GM23338 (cell line): Measurements from ENCODE around the gene ELMO3. TPM values are rescaled to one million over a fixed set of nuclear protein-coding genes. Genes with fewer than 3 reads are reported as not detected.

ENCODE experiments used
- ATAC-seq: fragments of 200-7000 bp; cut with Tn5 transposase; 3 replicates; pipeline ENCODE4 v1.9.1; 2020
- DNase-seq: peaks from one replicate; pipeline ENCODE4 v3.0.0-alpha.2; 2015; ENCODE audit warnings: low spot score
- H2AFZ ChIP-seq: fragments of 200-600 bp; sonication (generic); 2 replicates; pipeline ENCODE4 v1.8.0; 2016; ENCODE audit warnings: antibody characterized with exemption, mild to moderate bottlenecking, moderate library complexity
- H3F3A ChIP-seq: fragments of 200-600 bp; sonication (generic); replicated peaks from 2 replicates; pipeline ENCODE4 v1.8.0; 2017; ENCODE audit warnings: antibody characterized with exemption, mixed run types, low read depth
- H3K27ac ChIP-seq: fragments of 200-600 bp; sonication (generic); 2 replicates; pipeline ENCODE4 v1.6.1; 2016; ENCODE audit warnings: low read depth
- H3K27me3 ChIP-seq: fragments of 200-600 bp; sonication (generic); 2 replicates; pipeline ENCODE4 v1.8.0; 2016; ENCODE audit warnings: mild to moderate bottlenecking, mixed run types, moderate library complexity; ENCODE audit not compliant: insufficient read depth
- H3K36me3 ChIP-seq: fragments of 200-600 bp; sonication (generic); 2 replicates; pipeline ENCODE4 v1.8.0; 2016; ENCODE audit warnings: mild to moderate bottlenecking; ENCODE audit not compliant: insufficient read depth
- H3K4me1 ChIP-seq: fragments of 200-600 bp; sonication (generic); 2 replicates; pipeline ENCODE4 v1.8.0; 2016; ENCODE audit warnings: mild to moderate bottlenecking, moderate library complexity; ENCODE audit not compliant: insufficient read depth
- H3K4me2 ChIP-seq: fragments of 200-600 bp; sonication (generic); 2 replicates; pipeline ENCODE4 v1.7.1; 2017; ENCODE audit warnings: mixed run types
- H3K4me3 ChIP-seq: fragments of 200-600 bp; sonication (generic); 2 replicates; pipeline ENCODE4 v1.6.1; 2016; ENCODE audit warnings: mixed run types
- H3K79me2 ChIP-seq: fragments of 200-600 bp; sonication (generic); replicated peaks from 2 replicates; pipeline ENCODE4 v1.8.0; 2017; ENCODE audit warnings: mild to moderate bottlenecking; ENCODE audit not compliant: insufficient read depth
- H3K9me2 ChIP-seq: fragments of 200-600 bp; sonication (generic); 2 replicates; pipeline ENCODE4 v1.8.0; 2017; ENCODE audit not compliant: insufficient read depth
- H4K20me1 ChIP-seq: fragments of 200-600 bp; sonication (generic); replicated peaks from 2 replicates; pipeline ENCODE4 v1.8.0; 2017; ENCODE audit warnings: mild to moderate bottlenecking; ENCODE audit not compliant: insufficient read depth
- H3K27ac Mint-ChIP-seq: 2 replicates; pipeline ENCODE4 v1.8.0; 2020; ENCODE audit warnings: inconsistent platforms, mild to moderate bottlenecking, moderate library complexity, mixed read lengths
- H3K27me3 Mint-ChIP-seq: 3 replicates; pipeline ENCODE4 v1.8.0; 2022; ENCODE audit warnings: low read depth, mild to moderate bottlenecking, moderate library complexity, mixed read lengths, inconsistent platforms; ENCODE audit not compliant: insufficient read depth, poor library complexity
- H3K36me3 Mint-ChIP-seq: 3 replicates; pipeline ENCODE4 v1.8.0; 2021; ENCODE audit warnings: low read depth, mild to moderate bottlenecking, inconsistent platforms, moderate library complexity, mixed read lengths
- H3K4me1 Mint-ChIP-seq: 3 replicates; pipeline ENCODE4 v1.8.0; 2020; ENCODE audit warnings: mild to moderate bottlenecking, inconsistent platforms, mixed read lengths
- H3K4me3 Mint-ChIP-seq: 3 replicates; pipeline ENCODE4 v1.8.0; 2021; ENCODE audit warnings: moderate library complexity, mild to moderate bottlenecking, inconsistent platforms, mixed read lengths
- H3K9me3 Mint-ChIP-seq: 3 replicates; pipeline ENCODE4 v1.8.0; 2020; ENCODE audit warnings: moderate library complexity, mild to moderate bottlenecking, inconsistent platforms, mixed read lengths
- CREB1 ChIP-seq: fragments of 250-450 bp; sonication (Bioruptor Pico); IDR thresholded peaks from 2 replicates; pipeline ENCODE4 v1.5.0; 2020; ENCODE audit warnings: low read depth, mild to moderate bottlenecking, moderate library complexity
- EZH2 ChIP-seq: fragments of 200-600 bp; sonication (generic); IDR thresholded peaks from one replicate; pipeline ENCODE4 v1.8.0; 2017; ENCODE audit warnings: antibody characterized with exemption, mild to moderate bottlenecking, low read depth; ENCODE audit not compliant: unreplicated experiment
- EZH2phosphoT487 ChIP-seq: fragments of 200-600 bp; sonication (generic); IDR thresholded peaks from one replicate; pipeline ENCODE4 v1.8.1; 2018; ENCODE audit warnings: antibody characterized with exemption; ENCODE audit not compliant: unreplicated experiment
- JUNB ChIP-seq: IDR thresholded peaks from one replicate; pipeline ENCODE4 v1.6.1; 2016; ENCODE audit warnings: antibody characterized with exemption; ENCODE audit not compliant: unreplicated experiment
- NANOG ChIP-seq: IDR thresholded peaks from 2 replicates; pipeline ENCODE4 v1.6.1; 2016; ENCODE audit warnings: antibody characterized with exemption, borderline replicate concordance
- POLR2AphosphoS5 ChIP-seq: IDR thresholded peaks from 2 replicates; pipeline ENCODE4 v1.6.1; 2016; ENCODE audit warnings: antibody characterized with exemption, low read depth
- STAT1 ChIP-seq: IDR thresholded peaks from one replicate; pipeline ENCODE4 v1.6.1; 2016; ENCODE audit warnings: antibody characterized with exemption; ENCODE audit not compliant: unreplicated experiment
- ZNF114 ChIP-seq: fragments of 250-450 bp; sonication (Bioruptor Pico); IDR thresholded peaks from 2 replicates; pipeline ENCODE4 v1.5.0; 2020; ENCODE audit warnings: mild to moderate bottlenecking, moderate library complexity
- ZNF331 ChIP-seq: fragments of 250-450 bp; sonication (Bioruptor Pico); IDR thresholded peaks from 2 replicates; pipeline ENCODE4 v1.5.0; 2020; ENCODE audit warnings: low read depth, mild to moderate bottlenecking, moderate library complexity
- polyA plus RNA-seq: library from polyadenylated mRNA; unstranded; fragments of >200 nt; fragmentation: Nextera tagmentation; extraction: Ambion mirVana; gene quantifications from 2 replicates; pipeline ENCODE4 v1.2.1, GENCODE V29; 2016
- total RNA-seq: library from RNA; depleted of rRNA; stranded (reverse); fragments of >200 nt; shearing (Covaris generic); gene quantifications from 2 replicates; pipeline ENCODE4 v1.2.3, GENCODE V29; 2014
- TF ChIP-seq, protein P1 (sequence below), 2 experiments: fragments of 200-600 bp in 1 of 2; sonication (generic) in 1 of 2; conservative IDR thresholded peaks; 2 replicates each; pipeline versions ENCODE4 v1.5.1 to v1.6.1; 2016 to 2017; ENCODE audit warnings: antibody characterized with exemption in 2 of 2, low read depth in 2 of 2, mild to moderate bottlenecking in 2 of 2, moderate library complexity in 1 of 2
- TF ChIP-seq, protein P2 (sequence below): fragments of 250-450 bp; sonication (Bioruptor Pico); IDR thresholded peaks from 2 replicates; pipeline ENCODE4 v1.5.0; 2020; ENCODE audit warnings: mild to moderate bottlenecking, moderate library complexity
- TF ChIP-seq, protein P3 (sequence below): IDR thresholded peaks from 2 replicates; pipeline ENCODE4 v1.6.1; 2016; ENCODE audit warnings: antibody characterized with exemption
- TF ChIP-seq, protein P4 (sequence below): IDR thresholded peaks from one replicate; pipeline ENCODE4 v1.6.1; 2018; ENCODE audit warnings: antibody characterized with exemption; ENCODE audit not compliant: unreplicated experiment

The ELMO3 gene
- total and polyA plus RNA-seq, 2 experiments from 2014 or later = 4.7 to 16.2 TPM

DNA sequence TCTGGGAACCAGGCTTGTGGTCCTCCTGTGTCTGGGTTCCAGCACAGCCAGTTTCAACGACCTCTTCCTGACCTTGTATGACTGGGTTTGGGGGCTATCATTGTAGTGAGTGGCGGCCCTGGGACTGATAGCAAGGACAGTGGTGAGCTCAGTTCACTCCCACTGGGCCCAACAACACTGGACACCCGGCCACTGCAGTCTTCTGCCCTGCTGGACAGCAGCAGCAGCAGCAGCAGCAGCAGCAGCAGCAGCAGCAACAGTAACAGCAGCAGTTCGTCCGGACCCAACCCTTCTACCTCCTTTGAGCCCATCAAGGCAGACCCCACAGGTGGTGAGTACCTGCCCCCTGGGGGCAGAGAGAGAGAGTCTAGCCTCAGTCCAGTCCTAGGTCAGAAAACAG lies 3.3 kb upstream of the ELMO3 start:
- no peak overlapping the region for H3K4me3 ChIP-seq
- no peak for DNase-seq
- no peak overlapping the region for H3K4me2 ChIP-seq
- Mint-ChIP-seq H3K27me3 (peaks cover 18% of the 10 kb centered on the region), H3K9me3 (no peaks in the 10 kb centered on the region), H3K4me1 (peaks cover 24% of the 10 kb centered on the region), H3K4me3 (peak overlapping the region; percentile 10; the same call in 1 of the 3 replicates), H3K36me3 (peaks cover 52% of the 10 kb centered on the region), H3K27ac (no peak overlapping the region)
- H4K20me1 ChIP-seq = peaks cover 22% of the 10 kb centered on the region
- no peak overlapping the region for H3K27ac ChIP-seq
- H3F3A ChIP-seq = peaks cover 23% of the 10 kb centered on the region; the same call in 1 of the 2 replicates
- H3K4me1 ChIP-seq = peaks cover 16% of the 10 kb centered on the region
- H2AFZ ChIP-seq = no peak overlapping the region
- no peaks in the 10 kb centered on the region for H3K9me2 ChIP-seq
- H3K36me3 ChIP-seq = peaks cover 20% of the 10 kb centered on the region; the same call in 1 of the 2 replicates
- no peak for ATAC-seq
- TF ChIP-seq, protein P1, sequence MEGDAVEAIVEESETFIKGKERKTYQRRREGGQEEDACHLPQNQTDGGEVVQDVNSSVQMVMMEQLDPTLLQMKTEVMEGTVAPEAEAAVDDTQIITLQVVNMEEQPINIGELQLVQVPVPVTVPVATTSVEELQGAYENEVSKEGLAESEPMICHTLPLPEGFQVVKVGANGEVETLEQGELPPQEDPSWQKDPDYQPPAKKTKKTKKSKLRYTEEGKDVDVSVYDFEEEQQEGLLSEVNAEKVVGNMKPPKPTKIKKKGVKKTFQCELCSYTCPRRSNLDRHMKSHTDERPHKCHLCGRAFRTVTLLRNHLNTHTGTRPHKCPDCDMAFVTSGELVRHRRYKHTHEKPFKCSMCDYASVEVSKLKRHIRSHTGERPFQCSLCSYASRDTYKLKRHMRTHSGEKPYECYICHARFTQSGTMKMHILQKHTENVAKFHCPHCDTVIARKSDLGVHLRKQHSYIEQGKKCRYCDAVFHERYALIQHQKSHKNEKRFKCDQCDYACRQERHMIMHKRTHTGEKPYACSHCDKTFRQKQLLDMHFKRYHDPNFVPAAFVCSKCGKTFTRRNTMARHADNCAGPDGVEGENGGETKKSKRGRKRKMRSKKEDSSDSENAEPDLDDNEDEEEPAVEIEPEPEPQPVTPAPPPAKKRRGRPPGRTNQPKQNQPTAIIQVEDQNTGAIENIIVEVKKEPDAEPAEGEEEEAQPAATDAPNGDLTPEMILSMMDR (conservative IDR thresholded peaks at IDR 0.05; ENCODE audit: low read depth in 2 of 2) = no peak
- TF ChIP-seq POLR2AphosphoS5 = no peak
- no peak for TF ChIP-seq EZH2phosphoT487
- TF ChIP-seq NANOG = no peak
- no peak for TF ChIP-seq ZNF331 (CRISPR knock-in tag)
- TF ChIP-seq, protein P2, sequence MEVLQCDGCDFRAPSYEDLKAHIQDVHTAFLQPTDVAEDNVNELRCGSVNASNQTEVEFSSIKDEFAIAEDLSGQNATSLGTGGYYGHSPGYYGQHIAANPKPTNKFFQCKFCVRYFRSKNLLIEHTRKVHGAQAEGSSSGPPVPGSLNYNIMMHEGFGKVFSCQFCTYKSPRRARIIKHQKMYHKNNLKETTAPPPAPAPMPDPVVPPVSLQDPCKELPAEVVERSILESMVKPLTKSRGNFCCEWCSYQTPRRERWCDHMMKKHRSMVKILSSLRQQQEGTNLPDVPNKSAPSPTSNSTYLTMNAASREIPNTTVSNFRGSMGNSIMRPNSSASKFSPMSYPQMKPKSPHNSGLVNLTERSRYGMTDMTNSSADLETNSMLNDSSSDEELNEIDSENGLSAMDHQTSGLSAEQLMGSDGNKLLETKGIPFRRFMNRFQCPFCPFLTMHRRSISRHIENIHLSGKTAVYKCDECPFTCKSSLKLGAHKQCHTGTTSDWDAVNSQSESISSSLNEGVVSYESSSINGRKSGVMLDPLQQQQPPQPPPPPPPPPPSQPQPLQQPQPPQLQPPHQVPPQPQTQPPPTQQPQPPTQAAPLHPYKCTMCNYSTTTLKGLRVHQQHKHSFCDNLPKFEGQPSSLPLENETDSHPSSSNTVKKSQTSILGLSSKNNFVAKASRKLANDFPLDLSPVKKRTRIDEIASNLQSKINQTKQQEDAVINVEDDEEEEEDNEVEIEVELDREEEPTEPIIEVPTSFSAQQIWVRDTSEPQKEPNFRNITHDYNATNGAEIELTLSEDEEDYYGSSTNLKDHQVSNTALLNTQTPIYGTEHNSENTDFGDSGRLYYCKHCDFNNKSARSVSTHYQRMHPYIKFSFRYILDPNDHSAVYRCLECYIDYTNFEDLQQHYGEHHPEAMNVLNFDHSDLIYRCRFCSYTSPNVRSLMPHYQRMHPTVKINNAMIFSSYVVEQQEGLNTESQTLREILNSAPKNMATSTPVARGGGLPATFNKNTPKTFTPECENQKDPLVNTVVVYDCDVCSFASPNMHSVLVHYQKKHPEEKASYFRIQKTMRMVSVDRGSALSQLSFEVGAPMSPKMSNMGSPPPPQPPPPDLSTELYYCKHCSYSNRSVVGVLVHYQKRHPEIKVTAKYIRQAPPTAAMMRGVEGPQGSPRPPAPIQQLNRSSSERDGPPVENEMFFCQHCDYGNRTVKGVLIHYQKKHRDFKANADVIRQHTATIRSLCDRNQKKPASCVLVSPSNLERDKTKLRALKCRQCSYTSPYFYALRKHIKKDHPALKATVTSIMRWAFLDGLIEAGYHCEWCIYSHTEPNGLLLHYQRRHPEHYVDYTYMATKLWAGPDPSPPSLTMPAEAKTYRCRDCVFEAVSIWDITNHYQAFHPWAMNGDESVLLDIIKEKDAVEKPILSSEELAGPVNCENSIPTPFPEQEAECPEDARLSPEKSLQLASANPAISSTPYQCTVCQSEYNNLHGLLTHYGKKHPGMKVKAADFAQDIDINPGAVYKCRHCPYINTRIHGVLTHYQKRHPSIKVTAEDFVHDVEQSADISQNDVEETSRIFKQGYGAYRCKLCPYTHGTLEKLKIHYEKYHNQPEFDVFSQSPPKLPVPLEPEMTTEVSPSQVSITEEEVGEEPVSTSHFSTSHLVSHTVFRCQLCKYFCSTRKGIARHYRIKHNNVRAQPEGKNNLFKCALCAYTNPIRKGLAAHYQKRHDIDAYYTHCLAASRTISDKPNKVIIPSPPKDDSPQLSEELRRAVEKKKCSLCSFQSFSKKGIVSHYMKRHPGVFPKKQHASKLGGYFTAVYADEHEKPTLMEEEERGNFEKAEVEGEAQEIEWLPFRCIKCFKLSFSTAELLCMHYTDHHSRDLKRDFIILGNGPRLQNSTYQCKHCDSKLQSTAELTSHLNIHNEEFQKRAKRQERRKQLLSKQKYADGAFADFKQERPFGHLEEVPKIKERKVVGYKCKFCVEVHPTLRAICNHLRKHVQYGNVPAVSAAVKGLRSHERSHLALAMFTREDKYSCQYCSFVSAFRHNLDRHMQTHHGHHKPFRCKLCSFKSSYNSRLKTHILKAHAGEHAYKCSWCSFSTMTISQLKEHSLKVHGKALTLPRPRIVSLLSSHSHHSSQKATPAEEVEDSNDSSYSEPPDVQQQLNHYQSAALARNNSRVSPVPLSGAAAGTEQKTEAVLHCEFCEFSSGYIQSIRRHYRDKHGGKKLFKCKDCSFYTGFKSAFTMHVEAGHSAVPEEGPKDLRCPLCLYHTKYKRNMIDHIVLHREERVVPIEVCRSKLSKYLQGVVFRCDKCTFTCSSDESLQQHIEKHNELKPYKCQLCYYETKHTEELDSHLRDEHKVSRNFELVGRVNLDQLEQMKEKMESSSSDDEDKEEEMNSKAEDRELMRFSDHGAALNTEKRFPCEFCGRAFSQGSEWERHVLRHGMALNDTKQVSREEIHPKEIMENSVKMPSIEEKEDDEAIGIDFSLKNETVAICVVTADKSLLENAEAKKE (CRISPR knock-in tag) = no peak
- TF ChIP-seq, protein P3, sequence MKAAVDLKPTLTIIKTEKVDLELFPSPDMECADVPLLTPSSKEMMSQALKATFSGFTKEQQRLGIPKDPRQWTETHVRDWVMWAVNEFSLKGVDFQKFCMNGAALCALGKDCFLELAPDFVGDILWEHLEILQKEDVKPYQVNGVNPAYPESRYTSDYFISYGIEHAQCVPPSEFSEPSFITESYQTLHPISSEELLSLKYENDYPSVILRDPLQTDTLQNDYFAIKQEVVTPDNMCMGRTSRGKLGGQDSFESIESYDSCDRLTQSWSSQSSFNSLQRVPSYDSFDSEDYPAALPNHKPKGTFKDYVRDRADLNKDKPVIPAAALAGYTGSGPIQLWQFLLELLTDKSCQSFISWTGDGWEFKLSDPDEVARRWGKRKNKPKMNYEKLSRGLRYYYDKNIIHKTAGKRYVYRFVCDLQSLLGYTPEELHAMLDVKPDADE = no peak
- TF ChIP-seq JUNB = no peak
- no peak for TF ChIP-seq CREB1 (CRISPR knock-in tag)
- TF ChIP-seq, protein P4, sequence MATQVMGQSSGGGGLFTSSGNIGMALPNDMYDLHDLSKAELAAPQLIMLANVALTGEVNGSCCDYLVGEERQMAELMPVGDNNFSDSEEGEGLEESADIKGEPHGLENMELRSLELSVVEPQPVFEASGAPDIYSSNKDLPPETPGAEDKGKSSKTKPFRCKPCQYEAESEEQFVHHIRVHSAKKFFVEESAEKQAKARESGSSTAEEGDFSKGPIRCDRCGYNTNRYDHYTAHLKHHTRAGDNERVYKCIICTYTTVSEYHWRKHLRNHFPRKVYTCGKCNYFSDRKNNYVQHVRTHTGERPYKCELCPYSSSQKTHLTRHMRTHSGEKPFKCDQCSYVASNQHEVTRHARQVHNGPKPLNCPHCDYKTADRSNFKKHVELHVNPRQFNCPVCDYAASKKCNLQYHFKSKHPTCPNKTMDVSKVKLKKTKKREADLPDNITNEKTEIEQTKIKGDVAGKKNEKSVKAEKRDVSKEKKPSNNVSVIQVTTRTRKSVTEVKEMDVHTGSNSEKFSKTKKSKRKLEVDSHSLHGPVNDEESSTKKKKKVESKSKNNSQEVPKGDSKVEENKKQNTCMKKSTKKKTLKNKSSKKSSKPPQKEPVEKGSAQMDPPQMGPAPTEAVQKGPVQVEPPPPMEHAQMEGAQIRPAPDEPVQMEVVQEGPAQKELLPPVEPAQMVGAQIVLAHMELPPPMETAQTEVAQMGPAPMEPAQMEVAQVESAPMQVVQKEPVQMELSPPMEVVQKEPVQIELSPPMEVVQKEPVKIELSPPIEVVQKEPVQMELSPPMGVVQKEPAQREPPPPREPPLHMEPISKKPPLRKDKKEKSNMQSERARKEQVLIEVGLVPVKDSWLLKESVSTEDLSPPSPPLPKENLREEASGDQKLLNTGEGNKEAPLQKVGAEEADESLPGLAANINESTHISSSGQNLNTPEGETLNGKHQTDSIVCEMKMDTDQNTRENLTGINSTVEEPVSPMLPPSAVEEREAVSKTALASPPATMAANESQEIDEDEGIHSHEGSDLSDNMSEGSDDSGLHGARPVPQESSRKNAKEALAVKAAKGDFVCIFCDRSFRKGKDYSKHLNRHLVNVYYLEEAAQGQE = no peak
- no peak for TF ChIP-seq ZNF114 (CRISPR knock-in tag)
- TF ChIP-seq STAT1 = no peak
- TF ChIP-seq EZH2 = no peak
- no peaks in the 10 kb centered on the region for H3K27me3 ChIP-seq
- H3K79me2 ChIP-seq = peaks cover 21% of the 10 kb centered on the region
